Esophagus squamous epithelium (tissue), 5 donors: ENCODE data around the gene FTH1. TPM values are rescaled to one million over a fixed set of nuclear protein-coding genes. Genes with fewer than 3 reads are reported as not detected.

Source experiments
- DNase-seq: peaks from one replicate; lab custom pipeline; 2025; lab: John Stamatoyannopoulos, UW
- H3K27ac ChIP-seq, 4 donors: fragments of 200-600 bp; sonication (generic); one replicate each; pipeline ENCODE4 v1.5.1; 2016 to 2019; ENCODE audit warnings: mild to moderate bottlenecking in 1 of 4
- H3K27me3 ChIP-seq, 4 donors: fragments of 200-600 bp; sonication (generic); 1 replicate in 3 of 4; 2 replicates in 1 of 4; pipeline versions ENCODE4 v1.5.1 to v1.6.0; 2017 to 2021; ENCODE audit warnings: antibody characterized with exemption in 1 of 4
- H3K36me3 ChIP-seq, 3 donors: fragments of 200-600 bp; sonication (generic); one replicate each; pipeline ENCODE4 v1.5.1; 2016 to 2019
- H3K4me1 ChIP-seq, 3 donors: fragments of 200-600 bp; sonication (generic); one replicate each; pipeline ENCODE4 v1.5.1; 2017 to 2019
- H3K4me3 ChIP-seq, 4 donors: fragments of 200-600 bp; sonication (generic); 1 replicate in 3 of 4; 2 replicates in 1 of 4; pipeline ENCODE4 v1.5.1; 2016 to 2019; ENCODE audit warnings: mild to moderate bottlenecking in 2 of 4, moderate library complexity in 1 of 4
- H3K9me3 ChIP-seq, 3 donors: fragments of 200-600 bp; sonication (generic); one replicate each; pipeline ENCODE4 v1.5.1; 2016 to 2019
- CTCF ChIP-seq, 6 experiments: fragments of 450-650 bp in 4 of 6; fragments of 200-600 bp in 2 of 6; sonication (generic) in 2 of 6; IDR thresholded peaks; one replicate each; pipeline ENCODE4 v1.5.1; 2016 to 2019; ENCODE audit warnings: antibody characterized with exemption in 6 of 6, mild to moderate bottlenecking in 4 of 6, moderate library complexity in 4 of 6
- POLR2A ChIP-seq, 4 donors: fragments of 450-650 bp; IDR thresholded peaks; one replicate each; pipeline ENCODE4 v1.6.1; 2017; ENCODE audit warnings: antibody characterized with exemption in 4 of 4, mild to moderate bottlenecking in 4 of 4, moderate library complexity in 3 of 4
- WGBS, 2 donors: methylation state at CpG; one replicate each; pipeline ENCODE4 v1.1.5; 2018; 5-methylcytosine and 5-hydroxymethylcytosine counted together
- intact Hi-C: fragments of 100-400 bp; cut with DNase I; formaldehyde crosslinking; loops from one replicate; pipeline ENCODE4 v1.15.0; 2022
- total RNA-seq, 4 donors: library from RNA; depleted of rRNA; stranded (reverse); fragments of >200 nt; gene quantifications; one replicate each; pipeline ENCODE4 v1.1.0, GENCODE V29; 2016
- donor health status: DM: yes; HTN: yes; CAD: no.

The FTH1 gene
- total RNA-seq, 4 donors from 2014 or later, result 716 to 1,904 (median 760) TPM

GRCh38 chr11:61946894-61947293 lies 20.5 kb downstream of the FTH1 start:
- intact Hi-C loops, result loop anchor here (5.0 kb wide), 3 partner anchors 50 to 150 kb away; no protein-coding TSS in a partner anchor
- Histone ChIP-seq H3K27me3 (peaks cover 0 to 4% (median 0%) of the 10 kb centered on the region in 4 donors), H3K4me3 (no peak overlapping the region), H3K4me1 (peaks cover 0 to 30% (median 7%) of the 10 kb centered on the region in 3 donors), H3K36me3 (no peaks in the 10 kb centered on the region), H3K27ac (no peak overlapping the region), H3K9me3 (no peaks in the 10 kb centered on the region)
- no peak for DNase-seq
- TF ChIP-seq CTCF (IDR thresholded peaks at IDR 0.05), result no peak
- no peak for TF ChIP-seq POLR2A (IDR thresholded peaks at IDR 0.05)
- WGBS, 2 donors, result 90 to 94% methylated on average over 4 to 5 of the region's 5 CpGs

- WGBS, 2 donors, result 92 to 93% methylated on average over 11 to 13 of the region's 13 CpGs
- Histone ChIP-seq H3K4me3 (no peak overlapping the region), H3K27me3 (no peaks in the 10 kb centered on the region), H3K27ac (no peak overlapping the region), H3K36me3 (no peaks in the 10 kb centered on the region), H3K9me3 (no peaks in the 10 kb centered on the region), H3K4me1 (peaks cover 0 to 30% (median 7%) of the 10 kb centered on the region in 3 donors)
- TF ChIP-seq CTCF (IDR thresholded peaks at IDR 0.05) (no peak), POLR2A (IDR thresholded peaks at IDR 0.05) (no peak)
- no peak for DNase-seq
- intact Hi-C loops, result loop anchor here (5.0 kb wide), 3 partner anchors 48 to 148 kb away; no protein-coding TSS in a partner anchor
These were observed 22.2 kb downstream of the FTH1 start for GRCh38 chr11:61945191-61945590.

- Histone ChIP-seq H3K4me1 (no peaks in the 10 kb centered on the region), H3K27ac (no peak overlapping the region), H3K4me3 (no peak overlapping the region), H3K36me3 (no peaks in the 10 kb centered on the region), H3K9me3 (peaks cover 0 to 12% (median 5%) of the 10 kb centered on the region in 3 donors), H3K27me3 (peaks cover 0 to 7% (median 0%) of the 10 kb centered on the region in 4 donors)
- no peak for DNase-seq
- TF ChIP-seq CTCF (IDR thresholded peaks at IDR 0.05) (no peak), POLR2A (IDR thresholded peaks at IDR 0.05) (no peak)
- WGBS, 2 donors, result 78 to 90% methylated on average over 10 of the region's 10 CpGs
- intact Hi-C loops, result no loop called here
These were observed 27.0 kb downstream of the FTH1 start for GRCh38 chr11:61940466-61940865.

- 61 to 79% methylated on average over 2 of the region's 2 CpGs for WGBS, 2 donors
- Histone ChIP-seq H3K4me3 (no peak overlapping the region), H3K9me3 (peaks cover 0 to 14% (median 5%) of the 10 kb centered on the region in 3 donors), H3K27ac (no peak overlapping the region), H3K27me3 (peaks cover 0 to 7% (median 0%) of the 10 kb centered on the region in 4 donors), H3K4me1 (no peaks in the 10 kb centered on the region), H3K36me3 (no peaks in the 10 kb centered on the region)
- no peak for DNase-seq
- intact Hi-C loops, result no loop called here
- TF ChIP-seq CTCF (IDR thresholded peaks at IDR 0.05) (no peak), POLR2A (IDR thresholded peaks at IDR 0.05) (no peak)
These were observed 31.6 kb downstream of the FTH1 start for GRCh38 chr11:61935861-61936260.

GRCh38 chr11:61930933-61931332 lies 36.5 kb downstream of the FTH1 start:
- Histone ChIP-seq H3K9me3 (peaks cover 0 to 4% (median 0%) of the 10 kb centered on the region in 3 donors), H3K4me3 (no peak overlapping the region), H3K27me3 (no peaks in the 10 kb centered on the region), H3K27ac (no peak overlapping the region), H3K36me3 (no peaks in the 10 kb centered on the region), H3K4me1 (no peaks in the 10 kb centered on the region)
- WGBS, 2 donors, result 82 to 94% methylated on average over 3 of the region's 3 CpGs
- TF ChIP-seq CTCF (IDR thresholded peaks at IDR 0.05) (no peak), POLR2A (IDR thresholded peaks at IDR 0.05) (no peak)
- no peak for DNase-seq
- intact Hi-C loops, result no loop called here
